Panc1 (cell line): ENCODE data around the gene SBF2.
"Not testable (repeated sequence)": the region's sequence is repeated elsewhere in the genome, so short reads cannot be mapped to it uniquely, and the experiment has no call there.

ENCODE experiments used
- POLR2AphosphoS5 ChIP-seq: IDR thresholded peaks from 2 replicates; pipeline ENCODE4 v1.6.1; 2012; ENCODE audit warnings: mild to moderate bottlenecking, low read depth, low read length, moderate library complexity
- TCF7L2 ChIP-seq: IDR thresholded peaks from 2 replicates; pipeline ENCODE4 v1.6.1; 2011; ENCODE audit warnings: mild to moderate bottlenecking, low read depth, low read length, inconsistent platforms
- TF ChIP-seq, protein P1 (sequence below): fragments of 450-650 bp; IDR thresholded peaks from 2 replicates; pipeline ENCODE4 v1.5.1; 2017; ENCODE audit warnings: mild to moderate bottlenecking

GRCh38 chr11:10129184-10129583 lies 164.8 kb downstream of the SBF2 start:
- TF ChIP-seq, protein P1, sequence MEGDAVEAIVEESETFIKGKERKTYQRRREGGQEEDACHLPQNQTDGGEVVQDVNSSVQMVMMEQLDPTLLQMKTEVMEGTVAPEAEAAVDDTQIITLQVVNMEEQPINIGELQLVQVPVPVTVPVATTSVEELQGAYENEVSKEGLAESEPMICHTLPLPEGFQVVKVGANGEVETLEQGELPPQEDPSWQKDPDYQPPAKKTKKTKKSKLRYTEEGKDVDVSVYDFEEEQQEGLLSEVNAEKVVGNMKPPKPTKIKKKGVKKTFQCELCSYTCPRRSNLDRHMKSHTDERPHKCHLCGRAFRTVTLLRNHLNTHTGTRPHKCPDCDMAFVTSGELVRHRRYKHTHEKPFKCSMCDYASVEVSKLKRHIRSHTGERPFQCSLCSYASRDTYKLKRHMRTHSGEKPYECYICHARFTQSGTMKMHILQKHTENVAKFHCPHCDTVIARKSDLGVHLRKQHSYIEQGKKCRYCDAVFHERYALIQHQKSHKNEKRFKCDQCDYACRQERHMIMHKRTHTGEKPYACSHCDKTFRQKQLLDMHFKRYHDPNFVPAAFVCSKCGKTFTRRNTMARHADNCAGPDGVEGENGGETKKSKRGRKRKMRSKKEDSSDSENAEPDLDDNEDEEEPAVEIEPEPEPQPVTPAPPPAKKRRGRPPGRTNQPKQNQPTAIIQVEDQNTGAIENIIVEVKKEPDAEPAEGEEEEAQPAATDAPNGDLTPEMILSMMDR, result not testable (repeated sequence)
- TF ChIP-seq TCF7L2, POLR2AphosphoS5: not testable (repeated sequence)
